Lung (tissue), 14 donors: ENCODE results near the gene OR11H12. TPM values are rescaled to one million over a fixed set of nuclear protein-coding genes. Genes with fewer than 3 reads are reported as not detected.
"Not testable (repeated sequence)": the region's sequence is repeated elsewhere in the genome, so short reads cannot be mapped to it uniquely, and the experiment has no call there.

ENCODE experiments used
- ATAC-seq: fragments of 200-7000 bp; cut with Tn5 transposase; one replicate; pipeline ENCODE4 v1.9.1; 2020; ENCODE audit warnings: moderate number of reproducible peaks; ENCODE audit not compliant: insufficient read depth, low FRiP score
- DNase-seq, 3 donors: peaks; one replicate each; pipeline ENCODE4 v3.0.0-alpha.2; 2013 to 2017
- H3K27ac ChIP-seq, 2 donors: one replicate each; pipeline ENCODE4 v1.5.1; 2013; ENCODE audit warnings: mild to moderate bottlenecking in 2 of 2, moderate library complexity in 2 of 2, control low read depth in 1 of 2, inconsistent platforms in 1 of 2, low read depth in 1 of 2, low read length in 1 of 2
- H3K27me3 ChIP-seq, 3 donors: one replicate each; pipeline ENCODE4 v1.5.1; 2013; ENCODE audit warnings: low read length in 2 of 3; ENCODE audit not compliant: control insufficient read depth in 3 of 3, insufficient read depth in 3 of 3
- H3K36me3 ChIP-seq, 4 donors: one replicate each; pipeline ENCODE4 v1.5.1; 2013; ENCODE audit warnings: low read length in 4 of 4, mild to moderate bottlenecking in 1 of 4, moderate library complexity in 1 of 4; ENCODE audit not compliant: control insufficient read depth in 4 of 4, insufficient read depth in 4 of 4
- H3K4me1 ChIP-seq, 5 donors: one replicate each; pipeline ENCODE4 v1.5.1; 2013; ENCODE audit warnings: low read length in 5 of 5, mild to moderate bottlenecking in 2 of 5, moderate library complexity in 1 of 5; ENCODE audit not compliant: control insufficient read depth in 5 of 5, insufficient read depth in 5 of 5
- H3K4me3 ChIP-seq: one replicate; pipeline ENCODE4 v1.5.1; 2013; ENCODE audit warnings: mild to moderate bottlenecking, control low read depth, moderate library complexity
- H3K9ac ChIP-seq, 2 donors: one replicate each; pipeline ENCODE4 v1.5.1; 2013; ENCODE audit warnings: low read length in 2 of 2, control low read depth in 1 of 2; ENCODE audit not compliant: insufficient read depth in 1 of 2
- H3K9me3 ChIP-seq, 4 donors: one replicate each; pipeline ENCODE4 v1.5.1; 2013; ENCODE audit warnings: low read length in 3 of 4, mild to moderate bottlenecking in 1 of 4, moderate library complexity in 1 of 4; ENCODE audit not compliant: control insufficient read depth in 4 of 4, insufficient read depth in 3 of 4
- WGBS, 2 donors: extraction: QIAGEN DNeasy Blood & Tissue Kit; methylation state at CpG; one replicate each; pipeline ENCODE4 v1.1.7; 2013; 5-methylcytosine and 5-hydroxymethylcytosine counted together
- long read RNA-seq, 5 donors: transcript quantifications; one replicate each; lab custom pipeline, GENCODE V29; 2026
- polyA plus RNA-seq, 2 donors: library from polyadenylated mRNA; stranded (reverse); fragments of 200-250 nt; gene quantifications; one replicate each; pipeline ENCODE4 v1.2.1, GENCODE V29; 2013
- total RNA-seq, 2 donors: library from RNA; depleted of rRNA in 1 of 2; stranded (reverse); fragments of >200 nt in 1 of 2; gene quantifications; one replicate each; pipeline ENCODE4 v1.2.1, GENCODE V29; 2014 to 2021
- donor health status: Bipolar disorder and iron deficiency.
- donor health status: healthy.
- donor health status: DM: yes; HTN: yes; CAD: no.

Gene OR11H12, protein sequence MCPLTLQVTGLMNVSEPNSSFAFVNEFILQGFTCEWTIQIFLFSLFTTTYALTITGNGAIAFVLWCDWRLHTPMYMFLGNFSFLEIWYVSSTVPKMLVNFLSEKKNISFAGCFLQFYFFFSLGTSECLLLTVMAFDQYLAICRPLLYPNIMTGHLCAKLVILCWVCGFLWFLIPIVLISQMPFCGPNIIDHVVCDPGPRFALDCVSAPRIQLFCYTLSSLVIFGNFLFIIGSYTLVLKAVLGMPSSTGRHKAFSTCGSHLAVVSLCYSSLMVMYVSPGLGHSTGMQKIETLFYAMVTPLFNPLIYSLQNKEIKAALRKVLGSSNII
- total RNA-seq = not detected
- not detected for polyA plus RNA-seq
- long read RNA-seq, donor 1 = 0 reads
- long read RNA-seq, donor 2 = 0 reads
- long read RNA-seq, donor 3 = 0 reads
- long read RNA-seq, donor 4 = 0 reads
- long read RNA-seq, donor 5 = 0 reads

DNA sequence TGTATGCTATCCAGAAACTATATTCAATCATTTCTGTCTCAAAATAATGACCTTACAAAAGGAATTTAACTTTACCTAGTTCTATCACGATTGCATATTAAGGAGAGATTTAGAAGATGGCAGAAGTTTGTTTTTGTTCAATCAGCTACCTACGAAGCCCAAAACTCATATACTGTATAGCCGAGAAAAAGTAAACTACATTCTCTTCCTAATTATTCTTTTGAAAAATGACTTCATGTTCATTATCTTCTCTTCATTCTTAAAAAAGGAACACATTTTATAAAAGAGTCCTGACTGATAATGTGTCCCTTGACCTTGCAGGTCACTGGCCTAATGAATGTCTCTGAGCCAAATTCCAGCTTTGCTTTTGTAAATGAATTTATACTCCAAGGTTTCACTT is at the start of gene OR11H12:
Gene OR11H12, plus strand, starts transcription at position 301 of the 400 bp plus-strand sequence. Its CDS starts 0 bp downstream, at position 301.
- not testable (repeated sequence) for H3K9me3 ChIP-seq, ATAC-seq, DNase-seq, H3K9ac ChIP-seq, H3K36me3 ChIP-seq, H3K27ac ChIP-seq, H3K4me1 ChIP-seq, H3K27me3 ChIP-seq, H3K4me3 ChIP-seq
- WGBS, 2 donors = no CpG with 5 or more reads among the region's 3 CpGs

DNA sequence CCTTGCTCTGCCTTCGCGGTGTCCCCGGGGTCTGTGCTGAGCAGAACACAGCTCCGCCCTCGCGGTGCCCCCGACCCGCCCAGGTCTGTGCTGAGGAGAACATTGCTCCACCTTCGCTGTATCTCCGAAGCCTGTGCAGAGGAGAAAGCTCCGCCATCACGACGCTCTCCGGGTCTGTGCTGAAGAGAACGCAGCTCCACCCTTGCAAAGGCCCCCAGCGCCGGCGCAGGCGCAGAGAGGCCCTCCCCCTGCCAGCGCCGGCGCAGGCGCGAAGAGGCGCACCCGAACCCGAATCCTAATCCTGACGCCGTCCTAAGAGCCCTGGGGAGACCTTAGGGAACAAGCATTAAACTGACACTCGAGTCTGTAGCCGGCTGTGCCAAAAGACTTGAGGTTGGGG is 18.0 kb upstream of the OR11H12 start:
- not testable (repeated sequence) for H3K9me3 ChIP-seq, H3K4me1 ChIP-seq, H3K27ac ChIP-seq, H3K27me3 ChIP-seq, DNase-seq, H3K36me3 ChIP-seq, H3K4me3 ChIP-seq, ATAC-seq, H3K9ac ChIP-seq
- WGBS, 2 donors = 68 to 75% methylated on average over 15 to 26 of the region's 31 CpGs

DNA sequence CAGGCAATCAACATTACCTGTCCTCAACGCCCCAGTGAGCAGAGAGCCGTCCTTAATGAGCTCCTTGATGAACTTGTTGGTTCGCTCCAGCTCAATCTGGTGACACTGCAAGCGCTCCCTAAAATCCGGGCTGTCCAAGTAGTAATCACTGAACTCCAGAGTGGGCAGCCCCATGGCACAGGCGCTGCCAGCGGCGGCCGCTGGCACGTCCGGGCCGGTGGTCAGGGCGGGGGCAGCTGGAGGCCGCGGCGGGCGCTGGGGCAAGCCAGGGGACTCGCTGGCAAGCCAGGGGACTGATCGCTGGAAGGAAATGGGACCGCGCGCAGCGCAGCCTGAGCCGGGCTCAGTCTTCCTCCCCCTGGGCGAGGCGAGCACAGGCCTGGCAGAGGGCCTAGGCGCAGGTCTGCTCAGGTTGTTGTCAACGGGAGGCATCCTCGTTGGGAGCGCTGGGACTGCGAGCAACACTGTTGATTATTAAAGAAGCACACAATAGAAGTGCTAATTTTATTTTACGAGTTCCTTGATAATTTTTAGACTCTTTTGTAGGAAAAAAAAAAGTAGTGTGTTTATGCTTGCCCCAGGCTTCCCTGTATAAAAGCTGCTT is 25.8 kb downstream of the OR11H12 start:
- ATAC-seq, H3K9me3 ChIP-seq, H3K4me1 ChIP-seq, H3K27ac ChIP-seq, H3K9ac ChIP-seq, H3K4me3 ChIP-seq, H3K27me3 ChIP-seq, H3K36me3 ChIP-seq, DNase-seq: not testable (repeated sequence)
- WGBS, 2 donors = 75 to 76% methylated on average over 5 to 16 of the region's 32 CpGs

DNA sequence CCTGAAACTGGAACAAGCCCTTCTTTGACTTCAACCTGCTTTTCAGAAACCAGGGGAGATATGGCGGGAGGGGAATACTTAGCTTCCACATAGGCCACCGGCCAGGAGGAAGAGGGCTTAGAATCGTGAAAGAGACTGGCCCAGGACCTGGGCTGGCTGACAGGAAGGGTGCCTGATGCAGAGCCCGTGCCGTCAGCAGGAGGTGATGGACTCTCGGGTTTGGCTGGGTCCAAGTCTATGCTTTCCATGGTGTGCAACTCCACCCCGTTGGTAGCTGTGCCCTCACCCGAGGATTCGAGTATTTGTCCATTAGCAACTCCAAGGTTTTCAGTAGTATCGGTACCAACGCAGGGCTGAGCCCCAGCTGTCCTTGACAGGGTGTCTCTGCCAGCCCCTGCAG is 35.1 kb downstream of the OR11H12 start:
- not testable (repeated sequence) for H3K9ac ChIP-seq, H3K36me3 ChIP-seq, ATAC-seq, H3K27ac ChIP-seq, H3K27me3 ChIP-seq, DNase-seq, H3K4me1 ChIP-seq, H3K9me3 ChIP-seq, H3K4me3 ChIP-seq
- 67% methylated on average over 3 of the region's 11 CpGs; no CpG with 5 or more reads in 1 of the 2 donors for WGBS, 2 donors

DNA sequence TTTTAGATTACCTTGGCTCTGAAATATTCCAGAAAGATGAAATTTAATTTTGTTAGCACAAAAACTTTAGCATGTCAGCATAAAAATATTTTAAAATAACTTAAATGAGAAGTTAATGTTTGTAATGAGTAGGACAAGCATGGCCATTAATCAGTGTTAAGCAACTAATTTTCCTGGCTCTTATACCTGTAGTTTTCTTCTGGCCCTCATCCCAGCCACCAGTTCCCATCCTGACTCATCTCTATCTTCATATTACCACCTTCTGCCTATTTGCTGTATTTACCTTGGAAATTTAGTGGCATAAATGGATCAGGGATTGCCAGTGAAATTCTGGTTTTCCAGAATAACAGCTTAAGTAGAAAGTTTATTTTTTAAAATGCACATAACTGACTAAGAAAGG is 37.1 kb downstream of the OR11H12 start:
- not testable (repeated sequence) for H3K36me3 ChIP-seq, H3K9me3 ChIP-seq, ATAC-seq, DNase-seq, H3K9ac ChIP-seq, H3K4me1 ChIP-seq, H3K27ac ChIP-seq, H3K4me3 ChIP-seq, H3K27me3 ChIP-seq

DNA sequence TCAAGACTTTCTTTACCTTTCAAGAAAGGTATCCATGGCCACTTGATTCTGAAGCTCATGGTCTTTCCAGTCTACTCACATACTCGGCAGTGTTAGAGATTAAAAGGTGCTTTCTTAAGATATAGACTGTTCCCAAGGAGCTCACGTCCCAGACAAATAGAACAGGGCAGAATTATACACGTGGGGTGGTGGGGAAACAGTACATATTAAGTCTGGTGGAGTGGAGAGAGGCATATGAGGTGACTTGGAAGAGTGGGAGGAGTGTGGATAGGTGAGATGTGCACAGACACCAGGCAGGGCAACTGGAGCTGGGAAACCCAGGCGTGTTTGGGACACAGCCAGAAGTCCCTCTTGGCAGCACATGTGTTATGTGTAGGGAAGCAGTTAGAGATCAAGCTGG is 37.9 kb downstream of the OR11H12 start:
- ATAC-seq, H3K27me3 ChIP-seq, H3K9ac ChIP-seq, H3K4me1 ChIP-seq, H3K36me3 ChIP-seq, H3K9me3 ChIP-seq, DNase-seq, H3K4me3 ChIP-seq, H3K27ac ChIP-seq: not testable (repeated sequence)
- WGBS, 2 donors = 9 to 15% methylated on average over 2 of the region's 4 CpGs

DNA sequence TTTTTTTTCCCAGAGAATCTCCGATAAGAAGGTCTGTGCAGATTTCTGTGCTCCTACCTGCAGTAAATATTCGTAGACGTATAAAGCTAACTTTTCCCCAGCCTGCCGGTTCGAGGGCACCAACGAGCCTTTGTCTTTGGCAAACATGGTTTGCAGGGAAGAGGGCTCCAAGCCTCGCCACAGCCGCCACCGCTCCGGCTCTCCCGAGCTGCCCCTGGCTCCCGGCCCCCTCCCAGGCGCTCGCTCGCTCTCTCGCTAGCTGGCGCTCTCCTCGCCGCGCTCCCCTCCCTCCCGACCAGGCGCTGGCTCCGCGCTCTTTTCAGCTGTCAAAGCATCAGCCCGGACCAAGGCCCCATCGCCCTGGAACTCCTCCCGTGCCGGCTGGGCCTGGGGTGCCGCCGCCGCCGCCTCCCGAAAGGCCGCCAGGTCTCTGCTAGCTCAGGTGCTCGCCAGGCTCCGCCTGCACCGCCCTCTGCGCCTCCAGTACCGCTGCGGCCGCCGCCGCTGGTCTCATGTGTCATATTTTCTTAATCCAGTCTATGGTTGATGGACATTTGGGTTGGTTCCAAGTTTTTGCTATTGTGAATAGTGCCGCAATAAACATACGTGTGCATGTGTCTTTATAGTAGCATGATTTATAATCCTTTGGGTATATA is 45.3 kb downstream of the OR11H12 start:
- DNase-seq, H3K27me3 ChIP-seq, H3K27ac ChIP-seq, H3K9ac ChIP-seq, H3K4me3 ChIP-seq, H3K9me3 ChIP-seq, H3K4me1 ChIP-seq, H3K36me3 ChIP-seq, ATAC-seq: not testable (repeated sequence)
- WGBS, 2 donors = 62 to 71% methylated on average over 20 of the region's 45 CpGs
